ENCODE data around the gene PLAC1.

PLAC1 gene, protein sequence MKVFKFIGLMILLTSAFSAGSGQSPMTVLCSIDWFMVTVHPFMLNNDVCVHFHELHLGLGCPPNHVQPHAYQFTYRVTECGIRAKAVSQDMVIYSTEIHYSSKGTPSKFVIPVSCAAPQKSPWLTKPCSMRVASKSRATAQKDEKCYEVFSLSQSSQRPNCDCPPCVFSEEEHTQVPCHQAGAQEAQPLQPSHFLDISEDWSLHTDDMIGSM

DNA sequence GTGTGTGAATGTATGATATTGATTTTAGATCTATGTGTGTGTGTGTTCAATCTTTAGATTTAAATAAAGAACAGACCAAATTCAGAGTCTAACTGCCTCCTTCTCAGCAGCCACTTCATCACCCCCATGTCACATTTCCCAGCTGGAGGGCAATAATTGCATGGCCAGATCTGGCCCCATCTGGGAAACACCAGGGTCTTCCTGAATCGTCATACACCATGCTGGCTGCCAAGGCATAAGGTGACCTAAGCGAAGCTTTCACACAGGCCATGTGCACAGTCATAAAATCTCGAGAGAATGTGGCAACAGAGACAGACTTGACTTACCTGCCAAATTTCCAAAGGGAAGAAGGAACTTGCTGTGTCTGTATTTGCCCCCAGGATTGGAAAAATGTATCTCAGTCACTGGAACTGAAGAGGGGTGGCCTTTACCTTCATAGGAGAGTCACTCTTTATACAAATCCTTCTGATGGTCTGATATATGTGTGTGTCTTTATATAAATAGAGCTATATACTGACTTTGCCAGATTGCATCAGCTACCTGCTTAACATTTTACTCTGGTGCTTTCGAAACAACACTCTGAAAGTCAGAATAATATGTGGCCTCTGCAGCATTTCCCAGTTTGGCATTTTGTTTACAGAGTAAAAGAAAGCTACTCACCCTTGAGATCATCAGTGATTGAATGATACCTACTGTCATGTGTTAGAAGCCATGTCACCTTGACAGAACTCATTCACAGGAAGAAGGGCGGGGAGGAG is at the start of gene PLAC1:
PLAC1 (minus strand) TSS at position 470 of the 758 bp plus-strand sequence. CDS start 91,789 bp downstream, outside the sequence.
- DNase-seq = peak in 1 of 3 experiments; percentile 53

DNA sequence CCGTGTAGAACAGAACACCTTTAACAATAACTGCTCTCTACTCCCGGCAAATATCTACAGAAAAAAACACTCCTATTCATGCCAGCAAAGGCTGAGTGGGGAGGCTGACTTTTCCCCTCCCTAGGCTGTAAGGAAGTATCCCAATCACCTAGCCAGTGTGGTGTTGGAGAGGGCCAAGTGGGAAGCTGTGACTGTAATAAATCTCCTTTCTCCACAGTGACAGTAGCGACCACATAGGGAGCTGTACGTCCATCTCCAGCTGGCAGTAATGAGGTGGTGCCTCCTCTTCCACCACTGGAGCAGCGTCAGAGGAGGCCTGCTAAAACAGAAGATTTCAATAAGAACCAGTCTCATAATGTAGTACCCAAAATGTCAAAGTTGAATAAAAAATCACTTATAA is 47.9 kb upstream of the PLAC1 start:
- DNase-seq = peak in 2 of 3 experiments; percentile 44 to 70

DNA sequence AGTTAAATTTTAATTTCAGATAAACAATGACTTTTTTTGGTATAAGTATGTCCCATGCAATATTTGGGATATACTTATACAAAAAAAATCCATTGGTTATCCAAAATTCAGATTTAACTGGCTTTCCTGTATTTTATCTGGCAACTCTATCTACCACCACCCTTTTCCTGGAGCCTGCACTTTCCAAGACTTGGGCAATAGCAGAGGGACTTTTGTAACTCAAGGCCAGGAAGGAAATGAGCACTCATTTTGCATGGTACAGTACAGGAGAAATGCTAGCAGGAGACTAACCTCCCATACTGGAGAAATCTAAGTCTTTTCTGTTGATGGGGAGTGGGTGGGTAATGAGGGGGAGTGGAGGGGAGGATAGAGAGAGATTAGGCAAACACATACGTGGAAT is 37.7 kb upstream of the PLAC1 start:
- DNase-seq = no peak

GRCh38 chrX:134694333-134695322 is 36.4 kb upstream of the PLAC1 start:
- peak in 1 of 3 experiments; percentile 15 for DNase-seq

- no peak for DNase-seq
Observed at GRCh38 chrX:134693644-134694043, 35.4 kb upstream of the PLAC1 start.

DNA sequence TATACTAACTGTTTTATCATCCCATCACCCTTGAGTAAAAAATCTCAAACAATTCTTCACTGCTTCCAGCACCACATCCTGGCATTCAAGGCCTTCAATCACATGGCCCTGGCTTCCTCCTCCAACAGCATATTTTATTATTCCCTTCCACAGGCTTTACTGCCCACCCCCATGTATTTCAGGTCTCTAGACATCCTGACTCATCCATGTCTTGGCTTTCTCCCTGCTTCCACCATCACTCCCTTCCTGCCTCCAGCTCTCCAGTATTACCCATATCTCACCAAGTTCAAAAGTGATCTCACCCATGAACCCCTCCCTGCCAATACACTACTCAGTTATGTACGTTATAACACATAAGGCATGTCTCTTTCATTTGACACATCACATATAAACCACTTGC is 34.7 kb upstream of the PLAC1 start:
- no peak for DNase-seq

GRCh38 chrX:134692233-134692632 is 34.0 kb upstream of the PLAC1 start:
- DNase-seq = no peak

DNA sequence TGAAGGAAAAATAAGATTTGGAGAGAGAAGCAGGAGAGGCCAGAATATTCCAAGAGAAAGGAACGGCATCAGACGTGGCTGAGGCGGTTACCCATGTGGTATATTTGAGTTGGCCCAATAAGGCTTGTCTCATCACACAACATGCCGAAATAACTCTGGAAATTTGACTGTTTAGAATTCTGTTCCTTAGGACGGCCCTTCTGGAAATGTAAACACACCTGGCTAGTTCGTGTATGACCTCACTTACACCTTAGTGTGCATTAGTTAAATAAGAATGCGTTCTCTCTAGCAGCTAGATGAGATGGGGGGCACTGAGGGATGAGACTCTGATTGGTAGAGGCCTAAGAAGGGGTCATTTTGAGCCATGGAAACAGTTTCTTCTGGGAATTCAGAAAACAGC is 33.2 kb upstream of the PLAC1 start:
- DNase-seq = no peak

DNA sequence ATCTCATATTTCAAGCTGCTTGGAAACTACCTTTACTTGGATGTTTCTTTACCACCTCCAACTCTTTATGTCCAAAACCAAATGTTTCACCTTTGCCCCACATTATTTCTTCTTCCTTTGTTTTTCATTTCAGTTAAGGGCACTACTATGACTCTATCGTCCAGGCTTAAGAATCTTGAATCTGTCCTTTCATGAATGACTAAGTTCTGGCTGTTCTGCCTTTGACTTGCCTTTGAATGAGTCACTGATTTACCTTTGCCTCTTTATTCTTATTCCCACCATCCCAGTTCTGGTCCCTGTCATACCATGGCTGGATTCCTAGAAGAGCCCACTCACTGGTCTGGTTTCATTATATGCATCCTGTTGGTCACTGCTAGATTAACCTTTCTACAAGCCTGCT is 30.6 kb upstream of the PLAC1 start:
- DNase-seq = no peak

DNA sequence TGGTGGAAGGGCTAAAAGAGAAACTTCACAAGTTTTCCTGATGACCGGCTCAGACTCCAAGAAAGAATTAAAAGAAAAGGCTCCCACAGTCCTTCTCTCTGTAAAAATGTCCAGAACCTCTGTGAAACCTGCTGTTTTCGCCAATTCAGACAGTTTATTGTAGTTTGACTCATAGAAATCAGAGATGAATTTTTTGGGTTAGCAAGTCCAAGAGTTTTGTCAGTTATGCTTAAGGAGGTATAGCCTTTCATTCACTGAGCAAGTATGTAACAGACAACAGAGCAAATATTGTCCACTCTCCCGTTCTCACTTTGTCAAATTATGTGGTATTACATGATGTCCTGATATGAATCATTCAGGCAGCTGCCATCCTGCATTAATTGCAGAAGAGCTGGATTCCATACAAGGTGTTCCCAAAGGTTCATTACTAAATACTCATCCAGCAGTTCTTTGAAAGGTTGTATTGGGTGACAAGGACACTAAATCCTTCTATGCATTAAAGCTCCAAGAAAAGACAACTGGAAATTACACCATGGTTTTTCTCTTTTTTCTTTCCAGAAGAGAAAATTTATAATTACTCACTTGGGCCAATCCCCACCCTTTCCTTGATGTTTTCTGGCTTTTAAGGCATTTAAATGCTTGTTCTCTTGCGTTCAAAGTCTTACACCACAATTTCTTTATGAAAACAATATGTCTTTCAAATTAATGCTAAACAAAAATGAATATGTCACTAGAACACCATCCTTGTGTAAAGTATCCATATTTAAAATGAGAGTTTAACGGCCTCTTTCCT is 30.0 kb upstream of the PLAC1 start:
- DNase-seq = no peak

DNA sequence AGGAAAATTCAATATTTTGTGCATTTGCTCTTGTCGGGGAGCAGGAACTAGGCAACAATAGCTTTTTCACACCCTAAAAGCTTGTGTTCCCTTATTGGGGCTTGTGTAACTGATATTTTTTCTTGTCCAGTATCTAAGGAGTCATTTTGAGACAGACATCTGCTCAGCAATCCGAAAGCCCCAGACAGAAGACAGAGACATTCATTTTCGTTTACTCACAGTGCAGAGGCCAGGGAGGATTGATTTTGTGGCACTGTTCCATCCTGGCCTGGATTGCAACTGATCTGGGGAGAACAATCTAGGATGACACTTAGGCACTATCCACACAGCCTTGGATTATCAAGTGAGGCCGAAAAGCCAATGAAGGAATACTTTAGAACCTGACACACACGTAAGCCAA is 27.4 kb upstream of the PLAC1 start:
- no peak for DNase-seq

DNA sequence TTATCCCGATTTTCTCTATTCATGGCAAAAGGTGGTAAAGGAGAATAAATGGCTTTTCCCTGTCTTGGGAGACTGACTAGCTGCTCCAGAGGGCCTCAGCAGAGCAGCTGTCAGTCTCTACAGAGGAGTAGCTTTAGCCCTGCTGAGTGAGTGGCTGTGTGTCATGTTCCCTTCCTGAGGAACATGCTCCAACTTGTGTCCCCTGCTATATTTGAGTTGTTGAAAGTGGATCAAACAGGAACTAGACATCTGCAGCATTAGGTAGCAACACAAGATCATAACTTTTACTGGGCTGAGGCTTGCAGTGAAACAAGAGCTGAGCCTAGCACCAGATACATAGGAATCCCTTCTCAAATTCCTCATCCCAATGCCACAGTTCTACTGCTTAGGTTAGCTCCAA is 26.7 kb upstream of the PLAC1 start:
- DNase-seq = no peak

DNA sequence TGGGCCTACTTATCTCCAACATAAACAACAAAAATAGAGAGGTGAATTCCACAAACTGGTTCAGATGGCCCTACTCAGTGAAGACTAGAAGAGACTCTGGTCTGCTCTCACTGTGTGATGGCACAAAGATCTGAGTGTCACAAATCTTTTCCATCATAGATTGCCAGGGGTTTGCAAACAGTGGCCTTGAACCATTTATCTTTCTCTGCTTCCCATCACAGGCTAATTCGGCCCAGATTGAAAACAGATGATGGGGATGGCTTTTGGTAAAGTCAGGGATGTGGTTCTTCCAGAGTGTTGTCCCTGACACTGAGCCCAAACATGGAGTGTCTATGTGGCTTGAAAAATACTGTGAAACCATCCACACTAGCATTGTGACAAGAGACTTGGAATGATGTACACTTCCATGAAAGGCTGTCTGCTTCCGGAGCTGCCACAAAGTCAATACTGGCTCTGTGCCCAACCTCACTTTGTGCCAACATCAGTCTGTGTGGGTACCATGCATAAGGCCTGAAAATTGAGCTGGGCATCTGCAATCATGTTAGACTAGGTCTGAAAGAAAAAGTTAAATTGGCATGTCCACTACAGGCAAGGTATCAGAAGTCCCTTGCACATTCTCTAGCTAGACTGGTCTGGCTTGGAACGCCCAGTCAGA is 25.2 kb upstream of the PLAC1 start:
- DNase-seq = peak in 2 of 3 experiments; percentile 33 to 70

DNA sequence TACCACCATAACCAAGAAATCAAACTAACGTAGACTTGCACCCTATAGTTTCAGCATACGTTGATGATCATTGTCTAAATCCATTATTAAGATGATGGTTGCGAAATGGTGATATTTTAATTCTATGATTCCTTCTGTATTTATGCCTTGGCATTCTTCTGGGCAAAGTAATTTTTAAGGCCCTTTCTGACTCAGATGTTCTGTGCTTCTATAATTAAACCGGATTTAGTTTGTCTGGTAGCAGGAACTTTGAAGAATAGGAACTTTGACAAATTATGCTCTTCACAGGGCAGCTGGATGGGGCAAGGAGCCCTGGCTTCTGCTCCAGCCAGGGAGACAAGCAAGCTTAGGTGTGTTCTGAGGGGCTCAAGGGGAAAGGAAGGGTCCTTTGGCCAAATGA is 23.8 kb upstream of the PLAC1 start:
- DNase-seq = no peak

DNA sequence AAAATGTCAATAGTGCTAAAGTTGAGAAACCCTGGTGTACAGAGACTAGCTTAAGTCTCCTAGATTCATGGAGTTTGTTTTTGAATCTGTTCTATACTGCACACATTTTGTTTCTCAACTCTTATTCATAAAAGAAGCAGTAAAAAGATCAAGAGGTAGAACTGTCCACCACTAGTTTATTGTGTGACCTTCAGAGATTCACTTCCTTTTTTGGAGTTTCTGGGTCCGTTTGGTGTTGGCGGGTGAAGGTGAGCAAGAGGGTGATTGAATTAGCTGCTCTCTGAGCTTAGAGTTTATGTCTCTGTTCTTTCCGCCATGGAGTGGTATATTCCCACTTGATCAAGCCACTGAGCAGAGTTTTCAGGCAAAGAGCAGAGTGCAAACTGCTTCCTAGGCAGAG is 21.4 kb upstream of the PLAC1 start:
- no peak for DNase-seq

- DNase-seq = no peak
Observed at GRCh38 chrX:134679221-134679620, 20.9 kb upstream of the PLAC1 start.

DNA sequence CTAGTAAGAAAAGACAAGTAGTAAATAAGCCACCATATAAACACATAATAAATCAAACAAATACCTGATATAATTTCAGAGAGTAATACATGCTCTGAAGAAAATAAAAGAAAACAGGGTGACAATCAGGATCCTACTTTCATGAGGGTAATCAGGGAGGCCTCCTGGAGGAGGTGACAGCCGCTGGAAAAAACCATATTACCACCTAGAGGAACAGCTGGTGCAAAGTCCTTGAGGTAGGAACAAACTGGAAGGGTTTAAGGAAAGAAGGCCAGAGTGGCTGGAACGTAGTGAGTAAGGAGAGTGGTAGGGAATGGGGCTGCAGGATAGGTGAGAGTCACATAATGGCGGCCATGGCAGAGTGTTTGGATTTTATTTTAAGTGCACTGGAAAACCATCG is 19.1 kb upstream of the PLAC1 start:
- DNase-seq = no peak

DNA sequence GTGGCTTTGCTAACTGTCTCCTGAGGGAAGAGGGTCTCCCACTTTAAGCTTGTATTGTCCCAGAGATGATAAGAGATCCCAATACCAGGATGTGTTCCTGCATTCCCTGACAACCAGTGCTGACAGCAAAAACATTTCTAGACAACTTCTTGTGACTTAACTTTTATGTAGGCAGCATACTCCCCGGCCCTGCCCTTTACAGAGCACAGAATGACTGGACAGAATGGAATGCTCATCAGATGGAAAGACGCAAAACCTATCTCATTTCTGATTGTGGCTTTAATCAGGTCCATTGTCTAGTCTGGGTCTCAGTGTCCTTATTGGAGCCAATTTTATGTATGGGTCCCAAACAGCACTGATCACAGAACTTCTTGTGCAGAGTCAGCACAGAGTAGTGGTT is 18.2 kb upstream of the PLAC1 start:
- no peak for DNase-seq

DNA sequence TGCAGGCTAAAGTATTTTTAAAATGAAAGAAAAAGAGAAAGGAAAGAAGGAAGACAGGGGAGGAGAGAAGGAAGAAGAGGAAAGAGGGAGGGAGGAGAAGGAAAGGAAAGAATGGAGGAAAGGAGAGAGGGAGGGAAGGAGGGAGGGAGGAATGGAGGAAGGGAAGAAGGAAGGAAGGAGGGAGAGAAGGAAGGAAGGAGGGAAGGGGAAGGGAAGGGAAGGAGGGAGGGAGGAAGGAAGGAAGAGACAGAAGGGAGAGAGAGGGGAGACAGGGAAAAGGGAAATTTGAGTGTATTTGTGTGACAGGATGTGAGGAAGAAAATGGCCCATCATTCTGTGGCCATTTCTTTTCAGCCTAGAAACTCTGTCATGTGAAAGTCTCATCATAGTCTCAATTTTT is 14.9 kb upstream of the PLAC1 start:
- no peak for DNase-seq

DNA sequence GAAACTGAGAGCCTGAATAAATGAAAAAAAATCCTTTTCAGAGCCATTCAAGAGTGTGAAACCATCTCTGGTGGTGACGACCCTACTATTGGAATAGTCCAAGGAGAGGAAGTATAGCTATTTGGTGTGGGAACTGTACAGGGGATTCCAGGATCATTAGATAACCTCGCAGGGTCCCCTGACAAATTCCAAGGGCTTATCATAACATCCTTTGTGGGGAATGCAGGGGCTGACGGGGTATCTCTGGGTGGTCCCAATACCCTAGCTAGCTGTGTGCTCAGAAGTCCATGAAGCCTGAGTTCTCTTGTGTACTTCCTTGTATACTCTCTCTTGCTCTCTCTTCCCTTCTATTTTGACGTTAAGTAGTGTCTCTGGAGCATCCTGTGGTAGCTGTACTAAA is 13.8 kb upstream of the PLAC1 start:
- DNase-seq = no peak

GRCh38 chrX:134671294-134671693 is 13.0 kb upstream of the PLAC1 start:
- no peak for DNase-seq
